ENCODE data around the gene ARHGAP27. TPM values are rescaled to one million over a fixed set of nuclear protein-coding genes. Genes with fewer than 3 reads are reported as not detected.

Gene ARHGAP27
- total and polyA plus RNA-seq, 2 of the 13 experiments (the other 11 are each of a cell fraction or from before 2014, with no cell fraction given): 15.5 to 18.9 TPM

- Histone ChIP-seq H2AFZ (ENCODE audit: low read length) (no peak overlapping the region), H3K4me1 (ENCODE audit: insufficient read depth, low read length) (peaks cover 7% of the 10 kb centered on the region; the same call in 1 of the 2 replicates), H3K79me2 (ENCODE audit: insufficient read depth, low read length) (no peaks in the 10 kb centered on the region), H3K9ac (ENCODE audit: insufficient read depth, low read depth, low read length) (no peak overlapping the region), H3K9me3 (ENCODE audit: low read length) (no peaks in the 10 kb centered on the region), H3K27me3 (ENCODE audit: control insufficient read depth in 1 of 2, insufficient read depth in 2 of 2, low read length in 2 of 2) (peaks cover 0 to 2% of the 10 kb centered on the region in 2 experiments; a peak in 1 of 5 replicates), H3K36me3 (replicated peaks in 1 of 2; ENCODE audit: control insufficient read depth in 1 of 2, insufficient read depth in 2 of 2, low read length in 2 of 2) (peaks cover 4 to 13% of the 10 kb centered on the region in 2 experiments; a peak in 4 of 5 replicates), H4K20me1 (ENCODE audit: insufficient read depth, low read length) (no peaks in the 10 kb centered on the region), H3K27ac (ENCODE audit: extremely low read length, insufficient read depth, low read length) (no peak overlapping the region), H3K4me3 (replicated peaks in 1 of 3; ENCODE audit: insufficient read depth in 1 of 3, low read depth in 2 of 3, low read length in 3 of 3) (no peak overlapping the region), H3K4me2 (ENCODE audit: low read depth, low read length) (no peak overlapping the region)
- CTCF ChIA-PET (ENCODE audit: low intra/inter-chr PET ratio, low total read pairs): interaction anchor here (0.8 to 1.6 kb wide), 4 partner anchors 10 to 197 kb away, joined by 3 to 27 read pairs (median 8); no protein-coding TSS in a partner anchor
- intact Hi-C loops (cut with micrococcal nuclease; ENCODE audit: unreplicated experiment): loop anchor here (1.0 kb wide), 1 partner anchor 30 kb away; no protein-coding TSS in a partner anchor
- BruUV-seq (replicated peaks): no TSS peak
- 63% methylated on average over 30 of the region's 30 CpGs for WGBS (ENCODE audit: low lambda C conversion rate)
- FAIRE-seq: peak; percentile 92
- POLR2A ChIA-PET: interaction anchor here (1.2 to 2.1 kb wide), 3 partner anchors 12 to 30 kb away, joined by 3 to 11 read pairs (median 4); no protein-coding TSS in a partner anchor
- peak; percentile 73 for ATAC-seq
- peak; percentile 72 for DNase-seq (ENCODE audit: low spot score)
- in situ Hi-C loops (cut with HindIII; ENCODE audit: extremely low pct_ligation_motif_present, low pct_unique_long_range_greater_than_20kb): no loop called here
- TF ChIP-seq SMAD9 (CRISPR knock-in tag; IDR thresholded peaks at IDR 0.05) (no peak), LCORL (IDR thresholded peaks at IDR 0.05) (peak; percentile 81), LCORL (CRISPR knock-in tag; IDR thresholded peaks at IDR 0.05) (no peak), ZNF777 (CRISPR knock-in tag; IDR thresholded peaks at IDR 0.05) (no peak), NFKB2 (CRISPR knock-in tag; IDR thresholded peaks at IDR 0.05; ENCODE audit: borderline replicate concordance) (peak; percentile 46; the same call in 1 of the 2 replicates), KAT7 (CRISPR knock-in tag; IDR thresholded peaks at IDR 0.05; ENCODE audit: borderline replicate concordance) (no peak), MTA1 (CRISPR knock-in tag; IDR thresholded peaks at IDR 0.05; ENCODE audit: borderline replicate concordance) (0 out of 2 replicates have a peak, but pooled peaks have one; percentile 3), ZFY (CRISPR knock-in tag; IDR thresholded peaks at IDR 0.05) (peak; percentile 24; the same call in 1 of the 2 replicates), FOXO1 (CRISPR knock-in tag; IDR thresholded peaks at IDR 0.05) (0 out of 2 replicates have a peak, but pooled peaks have one; percentile 32), KDM2A (CRISPR knock-in tag; IDR thresholded peaks at IDR 0.05; ENCODE audit: borderline replicate concordance, low read depth) (peak; percentile 67; the same call in 1 of the 2 replicates), IRF2 (CRISPR knock-in tag; IDR thresholded peaks at IDR 0.05) (0 out of 2 replicates have a peak, but pooled peaks have one; percentile 62), RXRB (CRISPR knock-in tag; IDR thresholded peaks at IDR 0.05; ENCODE audit: borderline replicate concordance) (0 out of 2 replicates have a peak, but pooled peaks have one; percentile 34), ZBTB49 (CRISPR knock-in tag; IDR thresholded peaks at IDR 0.05; ENCODE audit: borderline replicate concordance) (no peak), TSC22D2 (CRISPR knock-in tag; IDR thresholded peaks at IDR 0.05; ENCODE audit: borderline replicate concordance) (peak; percentile 58; the same call in 1 of the 2 replicates), AGO2 (optimal IDR thresholded peaks at IDR 0.05; ENCODE audit: low read depth, low read length) (peak; percentile 17)
- TF ChIP-seq, protein P1, sequence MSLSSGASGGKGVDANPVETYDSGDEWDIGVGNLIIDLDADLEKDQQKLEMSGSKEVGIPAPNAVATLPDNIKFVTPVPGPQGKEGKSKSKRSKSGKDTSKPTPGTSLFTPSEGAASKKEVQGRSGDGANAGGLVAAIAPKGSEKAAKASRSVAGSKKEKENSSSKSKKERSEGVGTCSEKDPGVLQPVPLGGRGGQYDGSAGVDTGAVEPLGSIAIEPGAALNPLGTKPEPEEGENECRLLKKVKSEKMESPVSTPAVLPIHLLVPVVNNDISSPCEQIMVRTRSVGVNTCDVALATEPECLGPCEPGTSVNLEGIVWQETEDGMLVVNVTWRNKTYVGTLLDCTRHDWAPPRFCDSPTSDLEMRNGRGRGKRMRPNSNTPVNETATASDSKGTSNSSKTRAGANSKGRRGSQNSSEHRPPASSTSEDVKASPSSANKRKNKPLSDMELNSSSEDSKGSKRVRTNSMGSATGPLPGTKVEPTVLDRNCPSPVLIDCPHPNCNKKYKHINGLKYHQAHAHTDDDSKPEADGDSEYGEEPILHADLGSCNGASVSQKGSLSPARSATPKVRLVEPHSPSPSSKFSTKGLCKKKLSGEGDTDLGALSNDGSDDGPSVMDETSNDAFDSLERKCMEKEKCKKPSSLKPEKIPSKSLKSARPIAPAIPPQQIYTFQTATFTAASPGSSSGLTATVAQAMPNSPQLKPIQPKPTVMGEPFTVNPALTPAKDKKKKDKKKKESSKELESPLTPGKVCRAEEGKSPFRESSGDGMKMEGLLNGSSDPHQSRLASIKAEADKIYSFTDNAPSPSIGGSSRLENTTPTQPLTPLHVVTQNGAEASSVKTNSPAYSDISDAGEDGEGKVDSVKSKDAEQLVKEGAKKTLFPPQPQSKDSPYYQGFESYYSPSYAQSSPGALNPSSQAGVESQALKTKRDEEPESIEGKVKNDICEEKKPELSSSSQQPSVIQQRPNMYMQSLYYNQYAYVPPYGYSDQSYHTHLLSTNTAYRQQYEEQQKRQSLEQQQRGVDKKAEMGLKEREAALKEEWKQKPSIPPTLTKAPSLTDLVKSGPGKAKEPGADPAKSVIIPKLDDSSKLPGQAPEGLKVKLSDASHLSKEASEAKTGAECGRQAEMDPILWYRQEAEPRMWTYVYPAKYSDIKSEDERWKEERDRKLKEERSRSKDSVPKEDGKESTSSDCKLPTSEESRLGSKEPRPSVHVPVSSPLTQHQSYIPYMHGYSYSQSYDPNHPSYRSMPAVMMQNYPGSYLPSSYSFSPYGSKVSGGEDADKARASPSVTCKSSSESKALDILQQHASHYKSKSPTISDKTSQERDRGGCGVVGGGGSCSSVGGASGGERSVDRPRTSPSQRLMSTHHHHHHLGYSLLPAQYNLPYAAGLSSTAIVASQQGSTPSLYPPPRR (CRISPR knock-in tag; IDR thresholded peaks at IDR 0.05; ENCODE audit: borderline replicate concordance): 0 out of 2 replicates have a peak, but pooled peaks have one; percentile 4
Observed at GRCh38 chr17:45394913-45395568, 37.6 kb downstream of the ARHGAP27 start.

Data from HepG2 (cell line).